Measurements from ENCODE around the gene RHOT2. TPM values are rescaled to one million over a fixed set of nuclear protein-coding genes. Genes with fewer than 3 reads are reported as not detected.

The RHOT2 gene
- total RNA-seq, 4 donors from 2014 or later: 50.2 to 64.0 (median 55.0) TPM

GRCh38 chr16:636206-637080 is 31.5 kb upstream of the RHOT2 start, which contains the start of gene METTL26:
TSS of gene METTL26 (minus strand) at chr16:636305. CDS start at chr16:636290, 15 bp downstream.
- 0% methylated on average over 1 to 13 of the region's 91 CpGs for WGBS, 2 donors (ENCODE audit: low coverage in 1 of 2)

DNA sequence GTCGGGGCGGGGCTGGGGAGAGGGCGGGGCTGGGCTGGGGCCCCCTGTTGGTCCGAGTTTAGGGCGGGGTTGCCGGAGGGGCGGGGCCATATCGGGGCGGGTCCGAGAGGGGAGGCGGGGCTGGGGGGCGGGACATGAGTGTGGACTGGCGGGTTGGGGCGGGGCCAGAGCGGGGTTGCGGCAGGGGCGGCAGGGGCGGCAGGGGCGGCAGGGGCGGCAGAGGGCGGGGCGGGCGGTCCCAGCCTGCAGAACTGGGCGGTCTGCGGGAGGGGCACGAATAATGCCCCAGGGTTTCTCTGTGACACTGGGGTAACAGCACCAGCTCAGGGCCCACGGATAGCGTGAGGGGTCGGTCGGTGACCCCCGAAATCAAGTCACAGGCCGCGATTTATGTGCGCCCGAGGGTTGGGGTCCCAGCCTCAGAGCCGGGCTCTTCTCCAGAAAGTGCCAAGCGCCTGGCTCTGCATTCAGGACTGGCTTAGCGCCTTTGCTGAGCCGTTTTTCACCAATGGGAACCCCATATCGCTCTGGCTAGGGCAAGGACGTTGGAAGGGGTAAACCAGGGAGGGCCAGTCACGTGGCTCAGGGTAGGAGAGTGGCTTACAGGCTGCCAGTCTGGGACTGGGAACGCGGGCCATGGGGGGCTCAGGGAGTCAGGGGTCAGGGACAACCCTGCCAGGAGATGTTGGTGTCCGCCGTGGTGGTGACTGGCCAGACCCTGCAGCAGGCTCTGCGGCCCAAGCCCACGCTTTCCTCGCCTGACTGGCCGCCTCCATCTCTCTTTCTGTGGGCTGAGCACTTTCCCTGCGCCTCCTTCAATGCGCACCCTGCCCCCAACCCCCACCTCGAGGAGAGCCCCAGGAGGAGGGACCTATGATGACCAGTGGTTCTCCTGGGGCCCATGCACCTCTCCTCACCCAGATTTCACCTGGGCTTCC is 30.6 kb upstream of the RHOT2 start:
- peak; percentile 6 for ATAC-seq
- Histone ChIP-seq H3K9me3 (no peaks in the 10 kb centered on the region), H3K4me3 (peak overlapping the region; percentile 62 to 94), H3K36me3 (peaks cover 0 to 24% of the 10 kb centered on the region in 2 donors), H3K27me3 (peaks cover 6% of the 10 kb centered on the region), H3K4me1 (peaks cover 2 to 57% (median 21%) of the 10 kb centered on the region in 3 donors), H3K27ac (peak overlapping the region; percentile 90 to 97 (median 96))
- no peak for TF ChIP-seq CTCF (IDR thresholded peaks at IDR 0.05)
- TF ChIP-seq POLR2A (IDR thresholded peaks at IDR 0.05): no peak
- no peak for TF ChIP-seq EP300 (IDR thresholded peaks at IDR 0.05)
- no peak for TF ChIP-seq POLR2AphosphoS5 (IDR thresholded peaks at IDR 0.05)
- WGBS, 2 donors (ENCODE audit: low coverage in 1 of 2): 91 to 100% methylated on average over 1 to 4 of the region's 53 CpGs

More at GRCh38 chr16:636206-637080, 31.5 kb upstream of the RHOT2 start, which contains the start of gene METTL26:
- Histone ChIP-seq H3K36me3 (peaks cover 0 to 26% of the 10 kb centered on the region in 2 donors), H3K9me3 (no peaks in the 10 kb centered on the region), H3K4me1 (peaks cover 2 to 53% (median 21%) of the 10 kb centered on the region in 3 donors), H3K27me3 (peaks cover 10% of the 10 kb centered on the region), H3K4me3 (peak within 1 kb of the TSS; percentile 62 to 94), H3K27ac (peak within 1 kb of the TSS; percentile 90 to 97 (median 96))
- peak; percentile 92 for ATAC-seq
- TF ChIP-seq POLR2AphosphoS5 (IDR thresholded peaks at IDR 0.05) (peak; percentile 43), POLR2A (IDR thresholded peaks at IDR 0.05) (peak; percentile 56 to 70), CTCF (IDR thresholded peaks at IDR 0.05) (peak in 2 of 4 experiments; percentile 9 to 29), EP300 (IDR thresholded peaks at IDR 0.05) (no peak)

GRCh38 chr16:638034-638543 is 29.8 kb upstream of the RHOT2 start:
- no peaks in the 10 kb centered on the region for H3K9me3 ChIP-seq
- peaks cover 0 to 17% of the 10 kb centered on the region in 2 donors for H3K36me3 ChIP-seq
- WGBS, 2 donors (ENCODE audit: low coverage in 1 of 2): no CpG with 5 or more reads among the region's 15 CpGs
- H3K4me3 ChIP-seq: no peak overlapping the region
- ATAC-seq: no peak
- TF ChIP-seq CTCF (IDR thresholded peaks at IDR 0.05) (no peak), POLR2AphosphoS5 (IDR thresholded peaks at IDR 0.05) (no peak), POLR2A (IDR thresholded peaks at IDR 0.05) (no peak), EP300 (IDR thresholded peaks at IDR 0.05) (no peak)
- H3K4me1 ChIP-seq: peaks cover 2 to 64% (median 29%) of the 10 kb centered on the region in 3 donors
- H3K27ac ChIP-seq: peak overlapping the region in 3 of 4 donors; percentile 95 to 97 (median 96)
- H3K27me3 ChIP-seq: no peaks in the 10 kb centered on the region

DNA sequence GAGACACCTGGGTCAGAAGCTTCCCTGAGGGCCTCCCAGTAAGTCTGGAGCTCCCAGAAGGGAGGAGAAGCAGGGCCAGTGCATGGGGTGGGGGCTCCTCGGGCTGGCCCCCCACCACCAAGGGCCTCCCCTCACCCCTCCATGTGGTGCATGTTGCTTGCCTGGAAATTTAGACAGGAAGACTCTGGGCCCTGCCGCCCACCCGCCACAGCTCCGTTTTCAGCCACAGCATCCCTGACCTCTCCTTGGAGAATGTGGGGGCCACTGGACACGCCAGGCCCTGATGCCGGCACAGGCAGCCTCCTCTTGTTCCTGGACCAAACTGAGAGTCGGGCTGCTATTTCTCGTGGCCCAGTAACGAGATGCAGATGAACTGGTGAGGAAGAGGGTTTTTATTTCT is 29.1 kb upstream of the RHOT2 start:
- Histone ChIP-seq H3K4me3 (no peak overlapping the region), H3K4me1 (peaks cover 2 to 71% (median 30%) of the 10 kb centered on the region in 3 donors), H3K9me3 (no peaks in the 10 kb centered on the region), H3K27ac (peak overlapping the region in 2 of 4 donors; percentile 96 to 97), H3K27me3 (no peaks in the 10 kb centered on the region), H3K36me3 (peaks cover 0 to 9% of the 10 kb centered on the region in 2 donors)
- no peak for ATAC-seq
- TF ChIP-seq POLR2A (IDR thresholded peaks at IDR 0.05) (no peak), EP300 (IDR thresholded peaks at IDR 0.05) (no peak), POLR2AphosphoS5 (IDR thresholded peaks at IDR 0.05) (no peak), CTCF (IDR thresholded peaks at IDR 0.05) (no peak)
- WGBS, 2 donors (ENCODE audit: low coverage in 1 of 2): no CpG with 5 or more reads among the region's 9 CpGs
